Coronary artery (tissue), 2 donors: ENCODE measurements around the gene MRTFA.

ENCODE experiments used
- DNase-seq: peaks from one replicate; pipeline ENCODE4 v3.0.0-alpha.2; 2017; ENCODE audit warnings: low spot score
- H3K27ac ChIP-seq, 2 donors: fragments of 200-600 bp; sonication (generic); one replicate each; pipeline ENCODE4 v1.5.1; 2016 to 2019
- H3K4me3 ChIP-seq: fragments of 200-600 bp; sonication (generic); 2 replicates; pipeline ENCODE4 v1.5.1; 2016; ENCODE audit warnings: mild to moderate bottlenecking, moderate library complexity
- TF ChIP-seq, protein P1 (sequence below): fragments of 200-600 bp; sonication (generic); IDR thresholded peaks from one replicate; pipeline ENCODE4 v1.5.1; 2019; ENCODE audit warnings: antibody characterized with exemption

The MRTFA gene

GRCh38 chr22:40648386-40648785 lies 11.9 kb upstream of the MRTFA start:
- no peak for DNase-seq
- TF ChIP-seq, protein P1, sequence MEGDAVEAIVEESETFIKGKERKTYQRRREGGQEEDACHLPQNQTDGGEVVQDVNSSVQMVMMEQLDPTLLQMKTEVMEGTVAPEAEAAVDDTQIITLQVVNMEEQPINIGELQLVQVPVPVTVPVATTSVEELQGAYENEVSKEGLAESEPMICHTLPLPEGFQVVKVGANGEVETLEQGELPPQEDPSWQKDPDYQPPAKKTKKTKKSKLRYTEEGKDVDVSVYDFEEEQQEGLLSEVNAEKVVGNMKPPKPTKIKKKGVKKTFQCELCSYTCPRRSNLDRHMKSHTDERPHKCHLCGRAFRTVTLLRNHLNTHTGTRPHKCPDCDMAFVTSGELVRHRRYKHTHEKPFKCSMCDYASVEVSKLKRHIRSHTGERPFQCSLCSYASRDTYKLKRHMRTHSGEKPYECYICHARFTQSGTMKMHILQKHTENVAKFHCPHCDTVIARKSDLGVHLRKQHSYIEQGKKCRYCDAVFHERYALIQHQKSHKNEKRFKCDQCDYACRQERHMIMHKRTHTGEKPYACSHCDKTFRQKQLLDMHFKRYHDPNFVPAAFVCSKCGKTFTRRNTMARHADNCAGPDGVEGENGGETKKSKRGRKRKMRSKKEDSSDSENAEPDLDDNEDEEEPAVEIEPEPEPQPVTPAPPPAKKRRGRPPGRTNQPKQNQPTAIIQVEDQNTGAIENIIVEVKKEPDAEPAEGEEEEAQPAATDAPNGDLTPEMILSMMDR, result no peak
- H3K4me3 ChIP-seq, result no peak overlapping the region
- no peak overlapping the region for H3K27ac ChIP-seq

- Histone ChIP-seq H3K27ac (peak overlapping the region in 1 of 2 donors; percentile 62), H3K4me3 (no peak overlapping the region)
- TF ChIP-seq, protein P1, result no peak
- DNase-seq, result peak; percentile 17
These were observed 9.2 kb upstream of the MRTFA start for GRCh38 chr22:40645579-40646197.

- no peak overlapping the region for H3K4me3 ChIP-seq
- no peak for DNase-seq
- H3K27ac ChIP-seq, result no peak overlapping the region
- TF ChIP-seq, protein P1, result no peak
These were observed 5.8 kb upstream of the MRTFA start for GRCh38 chr22:40642316-40642715.

GRCh38 chr22:40641269-40641668 lies 4.8 kb upstream of the MRTFA start:
- no peak for DNase-seq

DNA sequence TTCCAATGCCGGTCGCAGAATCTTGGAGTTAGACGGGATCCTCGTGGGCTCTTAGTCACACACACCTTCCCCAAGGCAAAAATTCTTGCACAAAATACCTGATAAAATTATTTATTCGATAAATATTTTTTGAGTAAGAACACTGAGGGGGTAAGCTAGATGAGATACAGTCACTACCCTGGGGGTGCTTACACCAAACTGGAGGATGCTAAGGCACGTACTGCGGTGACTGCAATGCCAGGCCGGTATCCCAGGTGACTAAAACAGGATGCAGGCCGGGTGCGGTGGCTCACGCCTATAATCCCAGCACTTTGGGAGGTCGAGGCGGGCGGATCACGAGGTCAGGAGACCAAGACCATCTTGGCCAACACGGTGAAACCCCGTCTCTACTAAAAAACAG lies 1.7 kb upstream of the MRTFA start:
- DNase-seq, result no peak
- Histone ChIP-seq H3K27ac (no peak overlapping the region), H3K4me3 (peak overlapping the region; percentile 98)
- TF ChIP-seq, protein P1, result no peak

More at GRCh38 chr22:40641269-40641668, 4.8 kb upstream of the MRTFA start:
- Histone ChIP-seq H3K27ac (no peak overlapping the region), H3K4me3 (no peak overlapping the region)
- TF ChIP-seq, protein P1, result no peak

DNA sequence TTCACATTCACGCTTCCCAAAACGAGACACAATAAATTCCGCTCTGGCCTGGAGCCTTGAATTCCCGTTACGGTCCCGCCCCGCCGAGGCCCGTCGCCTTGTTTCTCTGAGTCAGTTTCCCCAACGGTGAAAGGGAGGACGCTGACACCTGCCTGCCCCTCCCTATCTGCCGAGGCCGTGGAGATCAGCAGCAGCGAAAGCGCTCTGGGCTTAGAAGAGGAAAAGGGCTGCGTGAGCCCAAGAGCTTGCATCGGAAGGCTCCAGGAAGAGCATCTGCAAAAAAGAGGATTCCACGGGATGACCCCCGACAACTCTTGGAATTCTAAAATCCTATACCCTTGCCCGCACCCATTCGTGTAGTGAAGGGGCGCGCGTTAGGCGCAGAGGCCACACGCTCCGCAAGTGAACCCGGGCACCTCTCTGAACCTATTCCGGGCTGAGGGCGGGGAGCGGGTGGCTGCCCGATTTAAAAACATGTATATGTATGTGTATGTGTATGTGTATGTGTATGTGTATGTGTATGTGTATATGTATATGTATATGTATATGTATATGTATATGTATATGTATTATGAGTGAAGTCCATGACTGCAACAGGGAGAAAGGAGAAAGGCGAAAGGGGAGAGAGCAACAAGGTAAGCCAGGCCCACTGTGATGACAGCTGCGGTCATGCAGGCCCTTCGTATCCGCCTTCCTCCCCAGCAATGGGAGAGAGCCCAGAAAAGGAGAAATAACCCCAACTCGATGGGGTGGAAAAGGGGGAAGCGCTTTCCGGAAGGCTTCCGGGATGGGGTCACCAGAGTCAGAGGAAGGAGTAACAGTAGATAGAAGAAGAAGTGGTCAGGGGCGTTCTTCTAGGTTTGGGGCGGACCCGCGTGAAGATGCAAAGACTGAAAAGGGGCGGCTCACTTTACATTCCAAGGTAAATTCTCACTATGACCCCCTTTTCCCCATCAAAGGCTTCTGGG lies 948 bp upstream of the MRTFA start:
- Histone ChIP-seq H3K27ac (peak overlapping the region; percentile 83 to 98), H3K4me3 (peak overlapping the region; percentile 98)
- no peak for DNase-seq
- TF ChIP-seq, protein P1, result no peak
